IMR-90 (cell line): Measurements from ENCODE around the gene ASTN2. TPM values are rescaled to one million over a fixed set of nuclear protein-coding genes. Genes with fewer than 3 reads are reported as not detected.

Source experiments
- ATAC-seq: fragments of 200-7000 bp; cut with Tn5 transposase; 2 replicates; pipeline ENCODE4 v1.9.1; 2020; ENCODE audit warnings: low read depth, mild to moderate bottlenecking, moderate library complexity
- BruUV-seq: library from RNA; stranded (reverse); fragments of 400-500 nt; replicated peaks from 2 replicates; lab custom pipeline; 2021; lab: Mats Ljungman, UMichigan
- CTCF ChIA-PET: fragments of 300-600 bp; formaldehyde crosslinking; extraction: SDS; loops from one replicate; lab custom pipeline; 2021; ENCODE audit warnings: antibody characterized with exemption; lab: Yijun Ruan, JAX
- POLR2A ChIA-PET: fragments of 300-600 bp; sonication (Branson Sonifier 250); formaldehyde crosslinking; loops from one replicate; lab custom pipeline; 2022; ENCODE audit warnings: antibody characterized with exemption; ENCODE audit not compliant: unreplicated experiment; lab: Charles Lee
- DNase-seq: peaks from one replicate; pipeline ENCODE4 v3.0.0; 2013
- H2AFZ ChIP-seq: replicated peaks from 2 replicates; pipeline ENCODE3; 2013; ENCODE audit warnings: low read length, mild to moderate bottlenecking; ENCODE audit not compliant: poor library complexity
- H2AK5ac ChIP-seq: 2 replicates; pipeline ENCODE4 v1.6.1; 2013; ENCODE audit warnings: low read depth, low read length, inconsistent platforms
- H2AK9ac ChIP-seq: replicated peaks from 2 replicates; pipeline ENCODE3; 2013; ENCODE audit warnings: mild to moderate bottlenecking, low read depth, low read length, moderate library complexity; ENCODE audit not compliant: poor library complexity
- H2BK120ac ChIP-seq: 2 replicates; pipeline ENCODE4 v1.6.1; 2013; ENCODE audit warnings: low read depth, low read length, inconsistent platforms
- H2BK15ac ChIP-seq: 3 replicates; pipeline ENCODE4 v1.6.1; 2013; ENCODE audit warnings: low read depth, low read length, inconsistent platforms
- H2BK20ac ChIP-seq: 2 replicates; pipeline ENCODE4 v1.6.1; 2013; ENCODE audit warnings: low read depth, mild to moderate bottlenecking, inconsistent platforms, low read length, moderate library complexity
- H2BK5ac ChIP-seq: 2 replicates; pipeline ENCODE4 v1.6.1; 2013; ENCODE audit warnings: mild to moderate bottlenecking, low read depth, low read length, inconsistent platforms; ENCODE audit not compliant: poor library complexity, severe bottlenecking
- H3K14ac ChIP-seq: replicated peaks from 2 replicates; pipeline ENCODE4 v1.6.1; 2013; ENCODE audit warnings: low read depth, low read length, inconsistent platforms
- H3K18ac ChIP-seq: 2 replicates; pipeline ENCODE4 v1.6.1; 2013; ENCODE audit warnings: low read depth, low read length, control low read depth
- H3K23ac ChIP-seq: 2 replicates; pipeline ENCODE4 v1.6.1; 2013; ENCODE audit warnings: low read depth, low read length, inconsistent platforms
- H3K27ac ChIP-seq: 2 replicates; pipeline ENCODE4 v1.5.1; 2013; ENCODE audit warnings: mild to moderate bottlenecking, control low read depth, low read length; ENCODE audit not compliant: insufficient read depth
- H3K27me3 ChIP-seq: 2 replicates; pipeline ENCODE4 v1.6.1; 2013; ENCODE audit warnings: low read length; ENCODE audit not compliant: control insufficient read depth, insufficient read depth
- H3K36me3 ChIP-seq: 2 replicates; pipeline ENCODE4 v1.6.1; 2013; ENCODE audit warnings: low read length, mixed read lengths; ENCODE audit not compliant: control insufficient read depth, insufficient read depth
- H3K4ac ChIP-seq: 2 replicates; pipeline ENCODE4 v1.6.1; 2013; ENCODE audit warnings: low read depth, low read length, inconsistent platforms
- H3K4me1 ChIP-seq: 2 replicates; pipeline ENCODE4 v1.6.1; 2013; ENCODE audit warnings: low read length, mixed read lengths; ENCODE audit not compliant: control insufficient read depth, insufficient read depth
- H3K4me2 ChIP-seq: 2 replicates; pipeline ENCODE4 v1.6.1; 2013; ENCODE audit warnings: low read depth, mild to moderate bottlenecking, control low read depth, low read length, moderate library complexity
- H3K4me3 ChIP-seq: 2 replicates; pipeline ENCODE4 v1.5.1; 2013; ENCODE audit warnings: low read depth, mild to moderate bottlenecking, control low read depth, low read length, moderate library complexity; ENCODE audit not compliant: insufficient read depth
- H3K56ac ChIP-seq: 2 replicates; pipeline ENCODE4 v1.6.1; 2013; ENCODE audit warnings: low read length, inconsistent platforms; ENCODE audit not compliant: insufficient read depth; ENCODE audit errors: extremely low read depth
- H3K79me1 ChIP-seq, 2 experiments: 2 replicates each; pipeline ENCODE4 v1.6.1; 2013; ENCODE audit warnings: low read length in 2 of 2, inconsistent platforms in 1 of 2, low read depth in 1 of 2
- H3K9ac ChIP-seq: 2 replicates; pipeline ENCODE4 v1.6.1; 2013; ENCODE audit warnings: low read depth, low read length, control low read depth
- H3K9me1 ChIP-seq: 2 replicates; pipeline ENCODE4 v1.6.1; 2013; ENCODE audit warnings: low read length, inconsistent platforms; ENCODE audit not compliant: insufficient read depth
- H3K9me3 ChIP-seq: 2 replicates; pipeline ENCODE4 v1.6.1; 2013; ENCODE audit warnings: low read length; ENCODE audit not compliant: control insufficient read depth, insufficient read depth
- H4K20me1 ChIP-seq: 2 replicates; pipeline ENCODE4 v1.6.1; 2013; ENCODE audit warnings: low read length, inconsistent platforms; ENCODE audit not compliant: insufficient read depth
- H4K5ac ChIP-seq: 2 replicates; pipeline ENCODE4 v1.6.1; 2013; ENCODE audit warnings: mild to moderate bottlenecking, low read depth, low read length, control low read depth
- H4K8ac ChIP-seq, 2 experiments: 2 replicates each; pipeline ENCODE4 v1.6.1; 2013; ENCODE audit warnings: low read depth in 2 of 2, low read length in 2 of 2, control low read depth in 1 of 2, inconsistent platforms in 1 of 2
- H4K91ac ChIP-seq: 2 replicates; pipeline ENCODE4 v1.6.1; 2013; ENCODE audit warnings: low read depth, low read length, inconsistent platforms; ENCODE audit not compliant: insufficient read depth
- BHLHE40 ChIP-seq: fragments of 150-350 bp; IDR thresholded peaks from 2 replicates; pipeline ENCODE4 v1.6.1; 2016; ENCODE audit warnings: mild to moderate bottlenecking, low read depth, low read length
- CEBPB ChIP-seq: IDR thresholded peaks from 2 replicates; pipeline ENCODE4 v1.6.1; 2012; ENCODE audit warnings: low read depth, low read length, improper control_type of control experiment
- CHD1 ChIP-seq: IDR thresholded peaks from 2 replicates; pipeline ENCODE4 v1.6.1; 2012; ENCODE audit warnings: low read depth, low read length, improper control_type of control experiment
- CTCF ChIP-seq: conservative IDR thresholded peaks from 2 replicates; pipeline ENCODE4 v1.5.1; 2012; ENCODE audit warnings: mild to moderate bottlenecking, low read depth, low read length, improper control_type of control experiment
- FOS ChIP-seq: fragments of 150-350 bp; IDR thresholded peaks from 2 replicates; pipeline ENCODE4 v1.6.1; 2016; ENCODE audit warnings: low read depth, low read length
- MAFK ChIP-seq: IDR thresholded peaks from 2 replicates; pipeline ENCODE4 v1.6.1; 2012; ENCODE audit warnings: low read depth, low read length, improper control_type of control experiment
- MXI1 ChIP-seq: IDR thresholded peaks from 2 replicates; pipeline ENCODE4 v1.6.1; 2012; ENCODE audit warnings: low read depth, mild to moderate bottlenecking, low read length, moderate library complexity, borderline replicate concordance
- NFE2L2 ChIP-seq: fragments of 150-350 bp; IDR thresholded peaks from 2 replicates; pipeline ENCODE4 v1.6.1; 2016; ENCODE audit warnings: low read depth, mild to moderate bottlenecking, low read length
- POLR2A ChIP-seq: IDR thresholded peaks from 2 replicates; pipeline ENCODE4 v1.6.1; 2012; ENCODE audit warnings: mild to moderate bottlenecking, low read depth, low read length
- RAD21 ChIP-seq: IDR thresholded peaks from 2 replicates; pipeline ENCODE4 v1.6.1; 2012; ENCODE audit warnings: low read length, improper control_type of control experiment
- RCOR1 ChIP-seq: IDR thresholded peaks from 2 replicates; pipeline ENCODE4 v1.6.1; 2012; ENCODE audit warnings: mild to moderate bottlenecking, low read length, improper control_type of control experiment; ENCODE audit not compliant: insufficient replicate concordance
- RFX5 ChIP-seq: IDR thresholded peaks from 2 replicates; pipeline ENCODE4 v1.8.0; 2012; ENCODE audit warnings: low read depth, mild to moderate bottlenecking, low read length, moderate library complexity
- SMC3 ChIP-seq: fragments of 150-350 bp; IDR thresholded peaks from 2 replicates; pipeline ENCODE4 v1.6.1; 2016; ENCODE audit warnings: low read depth, mild to moderate bottlenecking, antibody characterized with exemption, low read length, moderate library complexity
- dilution Hi-C: fragments of 300-500 bp; cut with HindIII; formaldehyde crosslinking; loops from one replicate; pipeline ENCODE4 v1.14.3; 2018; ENCODE audit warnings: low sequenced_read_pairs; ENCODE audit not compliant: unreplicated experiment
- in situ Hi-C: fragments of 300-500 bp; cut with MboI; formaldehyde crosslinking; loops from 3 replicates; pipeline ENCODE4 v1.14.3; 2019; ENCODE audit warnings: low sequenced_read_pairs, inconsistent platforms, mixed read lengths
- intact Hi-C: fragments of 100-400 bp; cut with micrococcal nuclease; formaldehyde crosslinking; loops from 2 replicates; pipeline ENCODE4 v1.10.0; 2022
- polyA plus RNA-seq, 3 experiments: library from polyadenylated mRNA; depleted of rRNA; stranded (reverse); fragments of >200 nt; gene quantifications; 2 replicates each; pipeline ENCODE4 v1.2.3, GENCODE V29; 2012; ENCODE audit warnings: low replicate concordance in 1 of 3
- total RNA-seq: library from RNA; depleted of rRNA; stranded (reverse); fragments of >200 nt; gene quantifications from 2 replicates; pipeline ENCODE4 v1.2.3, GENCODE V29; 2012
- TF ChIP-seq, protein P1 (sequence below): fragments of 150-350 bp; IDR thresholded peaks from 2 replicates; pipeline ENCODE4 v1.6.1; 2017; ENCODE audit warnings: mild to moderate bottlenecking, antibody characterized with exemption, low read length, low read depth
- TF ChIP-seq, protein P2 (sequence below): fragments of 150-350 bp; IDR thresholded peaks from 2 replicates; pipeline ENCODE4 v1.6.1; 2016; ENCODE audit warnings: low read depth, mild to moderate bottlenecking, low read length, moderate library complexity, borderline replicate concordance

ASTN2 gene
- total and polyA plus RNA-seq, 2 of the 4 experiments (the other 2 are of a cell fraction), result 3.8 to 6.8 TPM

DNA sequence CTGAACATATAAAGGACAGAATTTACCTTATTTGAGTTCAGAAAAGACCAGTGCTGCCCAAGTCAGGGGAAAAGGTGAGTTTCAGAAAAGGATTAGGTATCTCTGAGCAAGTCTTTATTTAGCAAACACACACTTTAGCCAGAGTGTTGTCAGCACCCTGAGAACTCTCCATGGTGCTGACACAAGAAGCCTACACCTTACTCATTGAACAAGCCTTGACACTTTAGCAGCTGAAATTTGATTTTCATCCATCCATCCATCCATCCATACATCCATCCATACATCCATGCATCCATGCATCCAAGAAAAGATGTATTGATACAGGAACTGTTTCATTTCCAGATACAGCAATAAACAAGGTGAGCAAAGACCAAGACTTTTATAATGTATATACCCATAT, 416.6 kb downstream of the ASTN2 start:
- Histone ChIP-seq H4K91ac (no peak overlapping the region), H3K79me1 (no peaks in the 10 kb centered on the region), H3K4ac (no peak overlapping the region), H4K8ac (no peak overlapping the region), H3K14ac (no peak overlapping the region), H3K18ac (no peak overlapping the region), H3K56ac (no peak overlapping the region), H3K9me3 (no peaks in the 10 kb centered on the region), H3K36me3 (no peaks in the 10 kb centered on the region), H4K20me1 (no peaks in the 10 kb centered on the region), H2BK120ac (no peak overlapping the region), H3K27ac (no peak overlapping the region), H3K9ac (no peak overlapping the region), H3K9me1 (no peaks in the 10 kb centered on the region), H3K4me3 (no peak overlapping the region), H3K4me1 (no peaks in the 10 kb centered on the region), H2AK9ac (no peak overlapping the region), H3K27me3 (no peaks in the 10 kb centered on the region), H3K23ac (no peak overlapping the region), H2BK5ac (no peak overlapping the region), H3K4me2 (no peak overlapping the region), H2AK5ac (no peak overlapping the region), H2BK20ac (no peak overlapping the region), H2AFZ (no peak overlapping the region), H2BK15ac (no peak overlapping the region), H4K5ac (no peak overlapping the region)
- ChIA-PET CTCF (no interaction called here), POLR2A (no interaction called here)
- TF ChIP-seq RAD21 (no peak), MAFK (no peak), BHLHE40 (no peak), MXI1 (no peak), NFE2L2 (no peak), POLR2A (no peak), CHD1 (no peak), RFX5 (no peak), RCOR1 (no peak), SMC3 (no peak), CEBPB (no peak), CTCF (no peak), FOS (no peak)
- TF ChIP-seq, protein P1, sequence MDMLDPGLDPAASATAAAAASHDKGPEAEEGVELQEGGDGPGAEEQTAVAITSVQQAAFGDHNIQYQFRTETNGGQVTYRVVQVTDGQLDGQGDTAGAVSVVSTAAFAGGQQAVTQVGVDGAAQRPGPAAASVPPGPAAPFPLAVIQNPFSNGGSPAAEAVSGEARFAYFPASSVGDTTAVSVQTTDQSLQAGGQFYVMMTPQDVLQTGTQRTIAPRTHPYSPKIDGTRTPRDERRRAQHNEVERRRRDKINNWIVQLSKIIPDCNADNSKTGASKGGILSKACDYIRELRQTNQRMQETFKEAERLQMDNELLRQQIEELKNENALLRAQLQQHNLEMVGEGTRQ, result no peak
- TF ChIP-seq, protein P2, sequence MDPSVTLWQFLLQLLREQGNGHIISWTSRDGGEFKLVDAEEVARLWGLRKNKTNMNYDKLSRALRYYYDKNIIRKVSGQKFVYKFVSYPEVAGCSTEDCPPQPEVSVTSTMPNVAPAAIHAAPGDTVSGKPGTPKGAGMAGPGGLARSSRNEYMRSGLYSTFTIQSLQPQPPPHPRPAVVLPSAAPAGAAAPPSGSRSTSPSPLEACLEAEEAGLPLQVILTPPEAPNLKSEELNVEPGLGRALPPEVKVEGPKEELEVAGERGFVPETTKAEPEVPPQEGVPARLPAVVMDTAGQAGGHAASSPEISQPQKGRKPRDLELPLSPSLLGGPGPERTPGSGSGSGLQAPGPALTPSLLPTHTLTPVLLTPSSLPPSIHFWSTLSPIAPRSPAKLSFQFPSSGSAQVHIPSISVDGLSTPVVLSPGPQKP, result no peak
- no TSS peak for BruUV-seq
- DNase-seq, result peak; percentile 37
- in situ Hi-C loops (no loop called here), dilution Hi-C loops (no loop called here), intact Hi-C loops (no loop called here)
- ATAC-seq, result no peak
